ENCODE results near the gene RFTN1. TPM values are rescaled to one million over a fixed set of nuclear protein-coding genes. Genes with fewer than 3 reads are reported as not detected.

The RFTN1 gene
- total and polyA plus RNA-seq, 4 donors = 33.8 to 82.5 (median 53.4) TPM

DNA sequence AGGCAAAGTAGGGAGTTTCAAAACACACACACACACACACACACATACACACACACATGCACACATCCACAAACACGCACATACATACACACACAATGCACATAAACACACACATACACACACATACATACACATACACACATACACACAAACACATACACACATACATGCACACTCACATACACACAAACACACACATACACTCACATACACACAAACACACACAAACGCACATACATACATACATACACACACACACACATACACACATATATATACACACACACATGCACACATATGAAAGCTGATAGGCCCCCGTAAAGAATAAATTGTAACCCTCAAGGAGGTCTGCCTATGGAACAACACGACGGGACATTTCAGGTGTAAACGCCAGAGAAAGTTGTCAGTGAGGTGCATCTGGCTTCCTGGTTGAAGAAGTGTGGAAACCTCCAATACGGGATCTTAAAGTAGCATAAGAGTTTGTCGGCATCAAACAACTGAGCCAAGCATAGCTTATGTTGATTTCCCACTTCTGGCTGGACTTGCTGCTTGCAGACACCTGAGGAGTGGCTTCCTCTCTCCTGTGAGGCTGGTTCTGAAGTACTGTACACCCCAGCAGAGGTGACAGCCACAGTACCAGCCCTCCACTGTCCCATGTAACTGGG lies 5.8 kb downstream of the RFTN1 start:
- TF ChIP-seq, protein P1, sequence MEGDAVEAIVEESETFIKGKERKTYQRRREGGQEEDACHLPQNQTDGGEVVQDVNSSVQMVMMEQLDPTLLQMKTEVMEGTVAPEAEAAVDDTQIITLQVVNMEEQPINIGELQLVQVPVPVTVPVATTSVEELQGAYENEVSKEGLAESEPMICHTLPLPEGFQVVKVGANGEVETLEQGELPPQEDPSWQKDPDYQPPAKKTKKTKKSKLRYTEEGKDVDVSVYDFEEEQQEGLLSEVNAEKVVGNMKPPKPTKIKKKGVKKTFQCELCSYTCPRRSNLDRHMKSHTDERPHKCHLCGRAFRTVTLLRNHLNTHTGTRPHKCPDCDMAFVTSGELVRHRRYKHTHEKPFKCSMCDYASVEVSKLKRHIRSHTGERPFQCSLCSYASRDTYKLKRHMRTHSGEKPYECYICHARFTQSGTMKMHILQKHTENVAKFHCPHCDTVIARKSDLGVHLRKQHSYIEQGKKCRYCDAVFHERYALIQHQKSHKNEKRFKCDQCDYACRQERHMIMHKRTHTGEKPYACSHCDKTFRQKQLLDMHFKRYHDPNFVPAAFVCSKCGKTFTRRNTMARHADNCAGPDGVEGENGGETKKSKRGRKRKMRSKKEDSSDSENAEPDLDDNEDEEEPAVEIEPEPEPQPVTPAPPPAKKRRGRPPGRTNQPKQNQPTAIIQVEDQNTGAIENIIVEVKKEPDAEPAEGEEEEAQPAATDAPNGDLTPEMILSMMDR (IDR thresholded peaks at IDR 0.05; ENCODE audit: control extremely low read depth, extremely low read depth) = no peak
- no peak overlapping the region for H3K9ac ChIP-seq (ENCODE audit: insufficient read depth in 1 of 2, low read length in 2 of 2)
- 76 to 86% methylated on average over 8 of the region's 8 CpGs for WGBS, 2 donors
- H3K4me1 ChIP-seq (ENCODE audit: control insufficient read depth in 5 of 5, insufficient read depth in 5 of 5, low read length in 5 of 5) = peaks cover 0 to 31% (median 23%) of the 10 kb centered on the region in 5 donors
- no peaks in the 10 kb centered on the region for H3K9me3 ChIP-seq (ENCODE audit: control insufficient read depth in 4 of 4, insufficient read depth in 3 of 4, low read length in 3 of 4)
- H3K4me3 ChIP-seq = no peak overlapping the region
- DNase-seq (peak in 1 of 3 donors; percentile 10), ATAC-seq (ENCODE audit: insufficient read depth, low FRiP score) (no peak)
- H3K27me3 ChIP-seq (ENCODE audit: control insufficient read depth in 3 of 3, insufficient read depth in 3 of 3, low read length in 2 of 3) = no peaks in the 10 kb centered on the region
- H3K27ac ChIP-seq (ENCODE audit: low read depth in 1 of 2, low read length in 1 of 2) = peak overlapping the region in 1 of 2 donors; percentile 34
- H3K36me3 ChIP-seq (ENCODE audit: control insufficient read depth in 4 of 4, insufficient read depth in 4 of 4, low read length in 4 of 4) = peaks cover 0 to 3% (median 1%) of the 10 kb centered on the region in 4 donors

DNA sequence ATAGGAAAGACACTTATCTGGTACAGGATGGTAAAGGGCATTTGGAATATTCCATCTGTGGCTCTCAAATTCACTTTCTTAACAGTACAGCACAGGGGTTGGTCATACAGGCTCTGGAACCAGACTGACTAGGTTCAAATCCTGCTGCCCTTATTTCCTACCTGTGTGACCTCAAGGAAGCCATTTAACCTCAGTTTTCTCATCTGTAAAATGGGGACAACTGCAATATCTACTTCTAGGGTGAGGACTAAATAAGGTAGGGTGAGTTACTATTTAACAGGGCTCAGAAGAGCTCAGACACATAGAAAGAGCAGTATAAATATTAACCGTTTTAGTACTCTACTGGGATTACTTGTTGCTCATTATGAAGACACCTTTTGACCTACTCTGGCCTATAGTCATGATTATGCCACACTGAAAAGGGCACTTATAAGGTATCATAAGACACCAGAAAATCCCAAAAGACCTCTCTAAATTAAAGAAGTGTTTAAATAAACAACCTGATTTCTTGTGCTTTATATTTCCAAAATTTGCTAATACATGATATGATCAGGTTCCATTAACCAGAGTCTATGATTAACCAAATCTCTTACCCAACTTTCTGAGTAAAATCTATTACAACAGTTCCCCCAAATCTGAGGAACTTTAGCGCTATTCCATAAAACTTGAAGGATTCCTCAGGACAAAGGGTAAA lies 6.5 kb downstream of the RFTN1 start:
- ATAC-seq (ENCODE audit: insufficient read depth, low FRiP score) (no peak), DNase-seq (no peak)
- TF ChIP-seq, protein P1 (IDR thresholded peaks at IDR 0.05; ENCODE audit: control extremely low read depth, extremely low read depth) = no peak
- H3K4me3 ChIP-seq = no peak overlapping the region
- peaks cover 0 to 3% (median 1%) of the 10 kb centered on the region in 4 donors for H3K36me3 ChIP-seq (ENCODE audit: control insufficient read depth in 4 of 4, insufficient read depth in 4 of 4, low read length in 4 of 4)
- 78 to 85% methylated on average over 2 of the region's 2 CpGs for WGBS, 2 donors
- H3K9me3 ChIP-seq (ENCODE audit: control insufficient read depth in 4 of 4, insufficient read depth in 3 of 4, low read length in 3 of 4) = no peaks in the 10 kb centered on the region
- H3K27ac ChIP-seq (ENCODE audit: low read depth in 1 of 2, low read length in 1 of 2) = peak overlapping the region in 1 of 2 donors; percentile 34
- H3K27me3 ChIP-seq (ENCODE audit: control insufficient read depth in 3 of 3, insufficient read depth in 3 of 3, low read length in 2 of 3) = no peaks in the 10 kb centered on the region
- H3K9ac ChIP-seq (ENCODE audit: insufficient read depth in 1 of 2, low read length in 2 of 2) = no peak overlapping the region
- peaks cover 0 to 28% (median 23%) of the 10 kb centered on the region in 5 donors for H3K4me1 ChIP-seq (ENCODE audit: control insufficient read depth in 5 of 5, insufficient read depth in 5 of 5, low read length in 5 of 5)

DNA sequence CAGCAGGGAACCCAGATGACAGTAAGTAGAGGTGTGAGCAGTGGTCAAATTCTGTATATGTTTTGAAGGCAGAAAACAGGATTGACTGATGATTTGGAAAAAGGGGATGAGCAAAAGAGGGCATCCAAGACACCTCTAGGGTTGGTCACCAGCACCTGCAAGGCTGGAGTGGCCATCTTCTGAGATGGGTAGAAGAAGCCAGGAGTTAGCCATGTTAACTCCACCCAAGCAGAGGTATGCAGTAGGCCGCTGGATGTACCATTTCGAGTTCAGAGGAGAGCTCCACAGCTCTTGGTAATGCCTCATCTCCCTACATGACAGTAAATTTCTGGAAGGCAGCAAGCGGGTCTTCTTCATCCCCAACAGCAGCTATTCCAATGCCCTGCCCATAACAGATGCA lies 7.0 kb downstream of the RFTN1 start:
- TF ChIP-seq, protein P1 (IDR thresholded peaks at IDR 0.05; ENCODE audit: control extremely low read depth, extremely low read depth) = no peak
- H3K27ac ChIP-seq (ENCODE audit: low read depth in 1 of 2, low read length in 1 of 2) = no peak overlapping the region
- DNase-seq (no peak), ATAC-seq (ENCODE audit: insufficient read depth, low FRiP score) (no peak)
- WGBS, 2 donors = 92 to 96% methylated on average over 3 of the region's 3 CpGs
- no peak overlapping the region for H3K4me3 ChIP-seq
- peaks cover 0 to 3% (median 1%) of the 10 kb centered on the region in 4 donors for H3K36me3 ChIP-seq (ENCODE audit: control insufficient read depth in 4 of 4, insufficient read depth in 4 of 4, low read length in 4 of 4)
- no peaks in the 10 kb centered on the region for H3K27me3 ChIP-seq (ENCODE audit: control insufficient read depth in 3 of 3, insufficient read depth in 3 of 3, low read length in 2 of 3)
- peaks cover 0 to 27% (median 19%) of the 10 kb centered on the region in 5 donors for H3K4me1 ChIP-seq (ENCODE audit: control insufficient read depth in 5 of 5, insufficient read depth in 5 of 5, low read length in 5 of 5)
- no peaks in the 10 kb centered on the region for H3K9me3 ChIP-seq (ENCODE audit: control insufficient read depth in 4 of 4, insufficient read depth in 3 of 4, low read length in 3 of 4)
- no peak overlapping the region for H3K9ac ChIP-seq (ENCODE audit: insufficient read depth in 1 of 2, low read length in 2 of 2)
